Measurements from ENCODE around the gene RASSF8. TPM values are rescaled to one million over a fixed set of nuclear protein-coding genes. Genes with fewer than 3 reads are reported as not detected.

The RASSF8 gene
- total and polyA plus RNA-seq, 2 of the 8 experiments (the other 6 are each of a cell fraction or from before 2014, with no cell fraction given) = 6.4 to 46.7 TPM

DNA sequence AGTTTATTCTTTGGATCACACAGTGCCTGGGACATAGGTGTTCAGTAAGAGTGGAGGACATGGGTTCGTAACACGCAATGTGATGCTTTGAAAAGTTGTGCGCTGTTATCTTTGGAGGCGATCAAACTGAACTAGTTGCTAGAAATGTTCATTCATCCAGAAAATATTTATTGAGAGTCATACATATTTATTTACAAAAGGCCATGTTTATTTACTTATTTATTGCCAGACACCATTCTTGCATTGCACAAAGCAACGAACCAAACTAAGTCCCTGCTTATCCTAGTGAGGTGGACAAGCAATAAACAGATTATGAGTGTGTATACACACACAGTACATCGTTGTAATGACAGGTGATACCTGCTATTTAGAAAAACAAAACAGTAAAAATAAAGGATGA lies 153.8 kb downstream of the RASSF8 start (continued):
- TF ChIP-seq CHD7 (IDR thresholded peaks at IDR 0.05; ENCODE audit: insufficient replicate concordance, low read length) (no peak), KDM1A (IDR thresholded peaks at IDR 0.05; ENCODE audit: borderline replicate concordance, low read length) (no peak), RBBP5 (IDR thresholded peaks at IDR 0.05; ENCODE audit: borderline replicate concordance, low read depth, low read length) (no peak), ASH2L (IDR thresholded peaks at IDR 0.05; ENCODE audit: low read length) (no peak), POLR2AphosphoS5 (IDR thresholded peaks at IDR 0.05; ENCODE audit: low read depth, low read length) (no peak), BACH1 (IDR thresholded peaks at IDR 0.05; ENCODE audit: low read length) (no peak), CBX5 (IDR thresholded peaks at IDR 0.05; ENCODE audit: low read depth, low read length) (no peak)
